SHP77 (cell line): Measurements from ENCODE around the gene UNC5C.

ENCODE experiments used
- DNase-seq, 2 experiments: peaks; one replicate each; lab custom pipeline; 2025; lab: John Stamatoyannopoulos, UW

The UNC5C gene

GRCh38 chr4:95546866-95547714 is 1.7 kb downstream of the UNC5C start:
- DNase-seq: no peak

GRCh38 chr4:95546221-95546620 is 2.6 kb downstream of the UNC5C start:
- no peak for DNase-seq

GRCh38 chr4:95545546-95545945 is 3.2 kb downstream of the UNC5C start:
- no peak for DNase-seq

GRCh38 chr4:95544113-95545103 is 4.4 kb downstream of the UNC5C start:
- DNase-seq: no peak

GRCh38 chr4:95541889-95542607 is 6.7 kb downstream of the UNC5C start:
- no peak for DNase-seq

- DNase-seq: no peak
Observed at GRCh38 chr4:95541094-95541493, 7.7 kb downstream of the UNC5C start.

GRCh38 chr4:95540227-95540626 is 8.5 kb downstream of the UNC5C start:
- DNase-seq: no peak

GRCh38 chr4:95539106-95539505 is 9.7 kb downstream of the UNC5C start:
- DNase-seq: no peak

- no peak for DNase-seq
Observed at GRCh38 chr4:95537863-95538488, 10.8 kb downstream of the UNC5C start.

- DNase-seq: no peak
Observed at GRCh38 chr4:95537191-95537590, 11.6 kb downstream of the UNC5C start.

- no peak for DNase-seq
Observed at GRCh38 chr4:95536650-95537049, 12.1 kb downstream of the UNC5C start.

GRCh38 chr4:95535180-95535579 is 13.6 kb downstream of the UNC5C start:
- DNase-seq: no peak

GRCh38 chr4:95534032-95534431 is 14.7 kb downstream of the UNC5C start:
- DNase-seq: no peak

- DNase-seq: no peak
Observed at GRCh38 chr4:95533254-95533653, 15.5 kb downstream of the UNC5C start.

- DNase-seq: no peak
Observed at GRCh38 chr4:95532305-95532704, 16.5 kb downstream of the UNC5C start.

GRCh38 chr4:95531141-95531540 is 17.6 kb downstream of the UNC5C start:
- no peak for DNase-seq

GRCh38 chr4:95529946-95530345 is 18.8 kb downstream of the UNC5C start:
- DNase-seq: no peak

GRCh38 chr4:95528388-95528948 is 20.3 kb downstream of the UNC5C start:
- DNase-seq: no peak

- no peak for DNase-seq
Observed at GRCh38 chr4:95526075-95526474, 22.7 kb downstream of the UNC5C start.

- no peak for DNase-seq
Observed at GRCh38 chr4:95524729-95525128, 24.0 kb downstream of the UNC5C start.

GRCh38 chr4:95524184-95524583 is 24.6 kb downstream of the UNC5C start:
- DNase-seq: no peak
